HUES48 (cell line): ENCODE data around the gene ARL15.

Experiments used
- H3K27ac ChIP-seq: one replicate; pipeline ENCODE4 v1.7.0; 2013; ENCODE audit warnings: low read depth, low read length, inconsistent platforms
- H3K27me3 ChIP-seq: 2 replicates; pipeline ENCODE4 v1.6.1; 2013; ENCODE audit warnings: mild to moderate bottlenecking, low read length; ENCODE audit not compliant: control insufficient read depth, insufficient read depth
- H3K36me3 ChIP-seq: 2 replicates; pipeline ENCODE4 v1.6.1; 2013; ENCODE audit warnings: low read length; ENCODE audit not compliant: control insufficient read depth, insufficient read depth
- H3K4me1 ChIP-seq: 2 replicates; pipeline ENCODE4 v1.6.1; 2013; ENCODE audit warnings: mild to moderate bottlenecking, low read length; ENCODE audit not compliant: control insufficient read depth, insufficient read depth
- H3K4me3 ChIP-seq: 2 replicates; pipeline ENCODE4 v1.5.1; 2013; ENCODE audit warnings: mild to moderate bottlenecking, low read depth, low read length
- H3K9ac ChIP-seq: 2 replicates; pipeline ENCODE4 v1.6.1; 2013; ENCODE audit warnings: mild to moderate bottlenecking, low read depth, low read length, moderate library complexity
- H3K9me3 ChIP-seq: 2 replicates; pipeline ENCODE4 v1.6.1; 2013; ENCODE audit warnings: low read length; ENCODE audit not compliant: control insufficient read depth, insufficient read depth

ARL15 gene

DNA sequence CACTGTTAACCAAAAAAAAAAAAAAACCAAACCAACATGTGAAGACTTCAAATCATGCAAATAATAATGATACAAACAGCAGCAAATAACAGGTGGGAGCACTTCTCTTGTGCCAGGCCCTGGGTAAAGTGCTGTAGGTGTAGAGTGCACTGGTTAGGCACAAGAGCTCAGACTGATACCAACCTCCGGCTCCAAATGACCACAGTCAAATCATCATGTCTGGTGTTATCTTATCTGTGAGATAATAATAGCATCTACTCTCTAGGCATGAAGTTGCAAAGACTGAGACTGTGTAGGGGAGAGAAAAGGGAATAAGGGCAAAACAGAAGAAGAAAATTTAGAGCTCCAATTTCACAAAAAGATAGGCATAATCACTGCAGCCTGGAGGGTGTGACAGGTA, 159.5 kb downstream of the ARL15 start:
- Histone ChIP-seq H3K27ac (no peak overlapping the region), H3K9me3 (no peaks in the 10 kb centered on the region), H3K4me1 (peaks cover 8% of the 10 kb centered on the region; the same call in 1 of the 2 replicates), H3K36me3 (no peaks in the 10 kb centered on the region), H3K27me3 (no peaks in the 10 kb centered on the region), H3K9ac (no peak overlapping the region), H3K4me3 (no peak overlapping the region)

DNA sequence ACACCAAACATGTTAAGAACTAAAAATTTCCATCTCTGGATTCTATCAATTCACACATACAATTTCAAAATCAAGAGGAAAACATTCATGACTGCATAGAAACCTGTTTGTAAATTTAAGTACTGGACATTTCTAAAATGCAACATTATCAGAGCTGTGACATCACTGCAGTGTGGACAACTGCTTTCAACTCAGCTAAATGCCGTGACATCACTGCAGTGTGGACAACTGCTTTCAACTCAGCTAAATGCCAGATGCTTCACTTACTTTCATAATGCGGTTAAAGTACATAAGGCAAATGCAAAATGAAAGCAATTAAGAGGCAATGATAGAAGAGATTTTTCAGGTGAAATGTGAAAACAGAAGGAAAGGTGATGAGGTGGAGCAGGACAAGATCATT, 161.5 kb downstream of the ARL15 start:
- H3K4me1 ChIP-seq = peaks cover 8% of the 10 kb centered on the region; the same call in 1 of the 2 replicates
- H3K9ac ChIP-seq = no peak overlapping the region
- H3K27me3 ChIP-seq = no peaks in the 10 kb centered on the region
- H3K4me3 ChIP-seq = no peak overlapping the region
- no peak overlapping the region for H3K27ac ChIP-seq
- no peaks in the 10 kb centered on the region for H3K9me3 ChIP-seq
- H3K36me3 ChIP-seq = no peaks in the 10 kb centered on the region; the same call in 1 of the 2 replicates

DNA sequence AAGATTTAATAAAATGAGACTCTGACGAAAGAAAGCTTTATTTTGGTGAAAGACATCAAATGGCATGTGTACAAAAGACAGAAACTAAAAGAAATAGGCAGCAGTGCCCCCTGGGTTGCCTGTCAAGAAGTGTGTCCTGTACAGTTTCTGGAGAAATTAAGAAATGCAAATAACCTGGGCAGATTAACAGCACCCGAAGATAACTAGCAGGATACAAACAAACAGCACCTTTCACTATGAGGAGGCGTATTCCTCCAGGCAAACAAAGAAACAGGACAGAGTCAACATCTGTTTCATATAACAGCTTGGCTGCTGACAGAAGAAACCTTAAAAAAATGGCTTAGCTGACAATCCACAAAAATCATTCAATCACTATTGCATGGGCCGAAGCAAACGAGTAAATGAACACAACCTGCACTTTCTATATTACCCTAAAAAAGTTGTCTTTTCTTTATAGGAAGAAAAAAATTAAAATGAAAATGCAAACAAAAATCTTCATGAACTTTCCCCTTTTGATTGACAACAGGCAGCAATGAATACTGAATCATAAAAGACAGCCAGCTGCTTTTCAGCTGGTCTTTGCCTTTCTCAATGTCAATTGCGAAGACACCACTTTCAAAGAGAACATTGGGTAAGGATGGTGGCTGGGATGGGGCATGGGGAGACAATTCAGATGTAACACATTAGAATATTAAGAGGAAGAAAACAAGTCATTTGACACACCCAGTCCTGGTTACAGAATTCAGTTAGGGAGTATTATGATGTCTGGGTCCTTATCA, 162.1 kb downstream of the ARL15 start:
- no peak overlapping the region for H3K9ac ChIP-seq
- H3K27ac ChIP-seq = no peak overlapping the region
- H3K9me3 ChIP-seq = no peaks in the 10 kb centered on the region
- peaks cover 8% of the 10 kb centered on the region; the same call in 1 of the 2 replicates for H3K4me1 ChIP-seq
- H3K36me3 ChIP-seq = no peaks in the 10 kb centered on the region; the same call in 1 of the 2 replicates
- H3K4me3 ChIP-seq = no peak overlapping the region
- H3K27me3 ChIP-seq = no peaks in the 10 kb centered on the region

DNA sequence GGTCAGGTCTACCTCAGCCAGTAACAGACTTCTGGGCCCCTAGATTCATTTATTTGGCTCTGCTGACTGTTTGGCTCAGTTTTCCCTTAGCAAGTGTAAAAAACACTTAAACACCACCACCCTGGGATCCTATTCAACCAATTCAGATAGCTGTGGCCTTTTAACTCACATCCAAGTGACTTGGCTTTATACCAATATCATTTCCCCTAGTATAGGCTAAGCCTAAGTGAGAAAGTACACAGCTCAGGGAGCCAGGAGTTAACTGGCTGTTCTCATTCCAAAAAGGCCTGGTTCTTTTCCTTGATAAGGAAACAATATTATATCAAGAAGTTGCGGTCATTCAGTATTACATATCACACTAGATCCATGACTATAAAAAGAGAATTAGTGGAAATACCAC, 163.5 kb downstream of the ARL15 start:
- no peak overlapping the region for H3K4me3 ChIP-seq
- H3K27me3 ChIP-seq = no peaks in the 10 kb centered on the region
- H3K4me1 ChIP-seq = peaks cover 8% of the 10 kb centered on the region; the same call in 1 of the 2 replicates
- no peak overlapping the region for H3K9ac ChIP-seq
- no peaks in the 10 kb centered on the region; the same call in 1 of the 2 replicates for H3K36me3 ChIP-seq
- H3K27ac ChIP-seq = no peak overlapping the region
- H3K9me3 ChIP-seq = no peaks in the 10 kb centered on the region

DNA sequence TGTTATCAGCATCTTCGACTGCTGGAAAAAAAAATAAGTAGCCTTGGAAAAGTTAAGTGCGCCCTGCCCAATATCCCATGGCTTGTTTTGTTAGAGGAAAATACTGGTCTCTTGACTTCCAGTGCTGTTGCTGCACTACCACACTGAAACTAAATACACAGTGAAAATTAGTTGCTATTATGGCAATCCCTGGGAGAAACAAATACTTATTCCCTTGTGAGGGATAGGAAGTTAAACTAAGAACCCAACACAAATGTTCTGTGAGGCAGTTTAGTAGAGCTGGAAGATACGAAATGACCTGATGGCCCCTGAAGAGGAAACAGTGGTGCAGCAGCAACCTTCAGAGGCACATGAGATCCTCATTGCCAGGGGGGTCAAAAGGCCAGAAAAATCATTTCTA, 164.0 kb downstream of the ARL15 start:
- Histone ChIP-seq H3K27ac (no peak overlapping the region), H3K9me3 (no peaks in the 10 kb centered on the region), H3K4me3 (no peak overlapping the region), H3K27me3 (no peaks in the 10 kb centered on the region), H3K9ac (no peak overlapping the region), H3K4me1 (peaks cover 8% of the 10 kb centered on the region; the same call in 1 of the 2 replicates), H3K36me3 (no peaks in the 10 kb centered on the region; the same call in 1 of the 2 replicates)

DNA sequence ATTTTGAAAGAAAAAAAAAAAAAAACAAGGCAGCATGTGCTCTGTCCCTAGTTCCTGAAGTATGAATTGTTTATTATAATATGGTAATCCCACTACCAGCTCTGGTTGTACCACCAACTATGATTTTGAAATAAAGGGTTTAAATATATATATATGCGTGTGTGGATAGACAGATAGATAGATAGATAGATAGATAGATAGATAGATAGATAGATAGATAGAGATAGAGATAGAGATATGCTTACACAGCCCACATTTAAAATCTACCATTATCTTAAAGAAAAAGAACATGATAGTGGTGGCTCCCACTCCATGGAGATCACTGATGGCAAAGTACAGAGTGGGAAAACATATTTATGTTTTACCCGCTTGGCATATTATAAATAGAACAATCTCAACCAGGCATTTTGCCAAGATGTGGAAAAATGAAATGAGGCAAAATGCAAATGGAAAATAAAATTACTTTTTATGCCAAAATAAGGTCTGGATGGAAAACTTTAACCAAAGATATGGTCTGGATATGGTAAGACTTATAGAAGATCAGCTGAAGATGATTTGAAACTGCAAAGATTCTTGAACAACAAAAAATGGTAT, 170.0 kb downstream of the ARL15 start:
- H3K4me3 ChIP-seq = no peak overlapping the region
- H3K27me3 ChIP-seq = no peaks in the 10 kb centered on the region
- no peaks in the 10 kb centered on the region for H3K4me1 ChIP-seq
- H3K36me3 ChIP-seq = no peaks in the 10 kb centered on the region; the same call in 1 of the 2 replicates
- no peak overlapping the region for H3K9ac ChIP-seq
- H3K27ac ChIP-seq = no peak overlapping the region
- H3K9me3 ChIP-seq = no peaks in the 10 kb centered on the region

DNA sequence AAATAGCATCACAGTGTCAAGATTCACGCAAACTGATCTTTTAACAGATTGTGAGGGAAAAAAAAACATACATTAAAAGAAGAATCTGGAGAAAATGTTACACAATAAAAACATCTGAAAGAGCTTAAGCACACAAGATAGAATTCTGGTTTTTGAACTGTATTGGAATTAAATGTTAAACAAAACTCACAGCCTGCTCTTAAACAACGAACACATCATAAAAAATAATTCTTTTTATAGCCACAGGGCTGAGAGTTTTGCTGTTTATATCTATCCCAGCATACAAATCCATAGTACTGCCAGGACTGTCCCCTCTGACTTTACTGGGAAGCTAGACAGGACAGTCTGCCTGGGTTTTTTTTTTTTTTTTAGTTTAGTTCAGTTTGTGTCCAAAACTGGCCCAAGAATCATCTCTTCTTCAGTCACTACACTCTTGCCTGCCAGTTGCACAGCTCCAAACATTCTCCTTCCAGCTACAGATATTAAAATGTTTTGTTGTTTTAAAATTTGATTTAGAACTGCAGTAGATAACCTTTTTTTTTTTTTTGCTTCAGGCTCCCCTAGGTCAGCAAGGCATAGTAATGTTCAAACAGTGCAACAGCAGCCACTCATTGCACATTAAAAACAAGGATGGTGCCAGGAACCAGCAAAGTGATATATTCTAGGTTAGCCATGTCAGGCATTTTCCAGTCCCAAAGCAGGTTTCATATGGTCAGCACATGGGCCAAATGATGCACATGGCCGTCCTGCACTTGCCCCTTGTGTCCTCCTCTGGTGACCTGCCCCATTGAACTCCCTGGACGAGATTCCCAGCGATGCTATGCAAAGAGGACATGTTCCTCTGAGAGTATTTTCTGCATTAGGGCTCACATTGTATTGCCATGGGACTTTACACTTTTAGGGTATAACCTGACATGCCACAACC, 173.6 kb downstream of the ARL15 start:
- Histone ChIP-seq H3K4me3 (no peak overlapping the region), H3K27ac (no peak overlapping the region), H3K36me3 (no peaks in the 10 kb centered on the region), H3K9me3 (no peaks in the 10 kb centered on the region), H3K9ac (no peak overlapping the region), H3K27me3 (no peaks in the 10 kb centered on the region), H3K4me1 (no peaks in the 10 kb centered on the region)

DNA sequence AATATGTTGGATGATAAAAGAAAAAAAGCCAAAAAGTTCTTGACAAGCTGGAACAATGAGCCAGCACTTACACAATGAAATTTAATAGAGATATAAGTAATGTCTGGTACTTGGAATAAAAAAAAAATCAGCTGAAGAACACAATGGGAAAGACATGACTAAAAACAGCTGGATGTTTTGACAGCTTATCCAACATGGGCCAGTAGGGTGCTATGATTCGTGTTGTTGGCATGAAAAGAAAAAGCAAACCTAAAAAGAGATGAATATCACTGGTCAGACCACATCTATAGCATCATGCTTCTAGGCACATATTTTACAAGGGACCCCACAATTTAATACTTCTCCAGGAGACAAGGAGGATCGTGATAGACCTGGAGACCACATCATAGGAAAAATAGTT, 175.3 kb downstream of the ARL15 start:
- H3K27ac ChIP-seq = no peak overlapping the region
- no peak overlapping the region for H3K4me3 ChIP-seq
- H3K9me3 ChIP-seq = no peaks in the 10 kb centered on the region
- no peaks in the 10 kb centered on the region for H3K36me3 ChIP-seq
- H3K9ac ChIP-seq = no peak overlapping the region
- no peaks in the 10 kb centered on the region for H3K27me3 ChIP-seq
- H3K4me1 ChIP-seq = no peaks in the 10 kb centered on the region

DNA sequence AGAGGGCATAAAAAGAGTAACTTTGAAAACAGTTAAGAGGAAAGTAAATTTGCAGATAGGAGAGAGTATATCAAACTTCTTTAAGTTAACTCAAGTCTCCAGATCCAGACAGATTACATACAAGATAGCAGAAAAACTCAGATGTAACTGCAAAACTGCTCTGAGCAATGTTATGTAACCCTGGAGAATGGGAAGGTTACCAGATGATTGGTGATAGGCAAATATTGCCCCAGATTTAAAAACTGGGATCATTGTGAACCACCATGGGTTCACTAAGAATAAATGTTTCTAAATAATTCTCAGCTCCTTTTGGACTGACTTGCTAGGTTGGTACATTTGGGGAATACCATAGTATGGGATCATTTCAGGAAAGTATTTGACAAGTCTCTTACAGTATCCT, 176.5 kb downstream of the ARL15 start:
- Histone ChIP-seq H3K27ac (no peak overlapping the region), H3K36me3 (no peaks in the 10 kb centered on the region), H3K4me3 (no peak overlapping the region), H3K9me3 (no peaks in the 10 kb centered on the region), H3K27me3 (no peaks in the 10 kb centered on the region), H3K9ac (no peak overlapping the region), H3K4me1 (no peaks in the 10 kb centered on the region)

DNA sequence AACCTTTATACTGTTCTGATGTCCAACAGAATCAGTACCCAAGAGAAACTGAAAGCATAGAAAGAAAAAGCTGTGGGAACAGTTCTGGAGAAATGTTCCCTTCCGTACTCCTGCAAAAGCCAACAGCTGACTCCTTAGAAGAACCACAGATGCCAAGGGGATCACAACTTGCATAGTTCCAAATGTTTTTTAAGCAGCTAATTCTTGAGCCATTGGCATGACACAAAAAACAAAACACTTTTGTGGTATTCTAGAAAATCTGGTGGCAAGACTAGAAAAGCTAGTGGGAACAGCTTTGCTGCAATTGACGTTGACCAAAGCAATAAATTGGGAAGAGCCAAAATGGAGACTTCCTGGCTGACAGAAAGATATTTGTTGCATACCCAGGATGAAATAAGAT, 189.9 kb downstream of the ARL15 start:
- no peak overlapping the region for H3K27ac ChIP-seq
- no peaks in the 10 kb centered on the region for H3K9me3 ChIP-seq
- H3K36me3 ChIP-seq = no peaks in the 10 kb centered on the region
- H3K27me3 ChIP-seq = no peaks in the 10 kb centered on the region
- no peak overlapping the region for H3K9ac ChIP-seq
- H3K4me3 ChIP-seq = no peak overlapping the region
- no peaks in the 10 kb centered on the region for H3K4me1 ChIP-seq
